Right lobe of liver (tissue), 4 donors: ENCODE results near the gene MYOT.

Source experiments
- CTCF ChIP-seq, 4 donors: fragments of 200-600 bp in 3 of 4; fragments of 450-650 bp in 1 of 4; IDR thresholded peaks; one replicate each; pipeline versions ENCODE4 v1.5.1 to v1.8.0; 2016 to 2022; ENCODE audit warnings: antibody characterized with exemption in 4 of 4, mild to moderate bottlenecking in 2 of 4
- POLR2A ChIP-seq: fragments of 450-650 bp; IDR thresholded peaks from one replicate; pipeline ENCODE4 v1.6.1; 2017; ENCODE audit warnings: antibody characterized with exemption, mild to moderate bottlenecking
- donor health status: DM: no; HTN: no; CAD: no.
- donor health status: DM: no; HTN: no; CAD: no.
- donor health status: DM: no; HTN: yes; CAD: no.

- TF ChIP-seq CTCF (IDR thresholded peaks at IDR 0.05) (no peak), POLR2A (no peak)
Measured at GRCh38 chr5:137871571-137871970, 3.9 kb downstream of the MYOT start.
